Measurements from ENCODE around the gene RAB44.

Gene RAB44

GRCh38 chr6:36769183-36769675 is 71.6 kb downstream of the RAB44 start:
- no peaks in the 10 kb centered on the region for H3K9me3 ChIP-seq (ENCODE audit: control insufficient read depth, low read length)
- no peak overlapping the region for H3K9ac ChIP-seq
- no peaks in the 10 kb centered on the region for H3K4me1 ChIP-seq
- H3K4me3 ChIP-seq (ENCODE audit: low read depth, low read length) = no peak overlapping the region
- H3K36me3 ChIP-seq (ENCODE audit: control insufficient read depth, insufficient read depth, low read length) = no peaks in the 10 kb centered on the region
- TF ChIP-seq CTCF (IDR thresholded peaks at IDR 0.05) = no peak
- H3K27me3 ChIP-seq (ENCODE audit: control insufficient read depth, insufficient read depth, low read length) = no peaks in the 10 kb centered on the region
- no peak overlapping the region for H3K4me2 ChIP-seq (ENCODE audit: low read length)
- no peaks in the 10 kb centered on the region for H3K79me2 ChIP-seq
- no peak overlapping the region for H3K27ac ChIP-seq
- H2AFZ ChIP-seq = no peak overlapping the region

- no peak for TF ChIP-seq CTCF (IDR thresholded peaks at IDR 0.05)
- no peaks in the 10 kb centered on the region for H3K27me3 ChIP-seq (ENCODE audit: control insufficient read depth, insufficient read depth, low read length)
- no peak overlapping the region for H2AFZ ChIP-seq
- H3K4me3 ChIP-seq (ENCODE audit: low read depth, low read length) = no peak overlapping the region
- H3K36me3 ChIP-seq (ENCODE audit: control insufficient read depth, insufficient read depth, low read length) = no peaks in the 10 kb centered on the region
- no peaks in the 10 kb centered on the region for H3K79me2 ChIP-seq
- H3K9ac ChIP-seq = no peak overlapping the region
- H3K9me3 ChIP-seq (ENCODE audit: control insufficient read depth, low read length) = no peaks in the 10 kb centered on the region
- H3K4me2 ChIP-seq (ENCODE audit: low read length) = no peak overlapping the region
- no peak overlapping the region for H3K27ac ChIP-seq
- H3K4me1 ChIP-seq = no peaks in the 10 kb centered on the region
Observed at GRCh38 chr6:36769676-36770499, 72.3 kb downstream of the RAB44 start.

- no peaks in the 10 kb centered on the region for H3K9me3 ChIP-seq (ENCODE audit: control insufficient read depth, low read length)
- no peak overlapping the region for H2AFZ ChIP-seq
- no peaks in the 10 kb centered on the region for H3K27me3 ChIP-seq (ENCODE audit: control insufficient read depth, insufficient read depth, low read length)
- TF ChIP-seq CTCF (IDR thresholded peaks at IDR 0.05) = no peak
- no peaks in the 10 kb centered on the region for H3K4me1 ChIP-seq
- no peaks in the 10 kb centered on the region for H3K36me3 ChIP-seq (ENCODE audit: control insufficient read depth, insufficient read depth, low read length)
- no peak overlapping the region for H3K9ac ChIP-seq
- no peak overlapping the region for H3K27ac ChIP-seq
- no peak overlapping the region for H3K4me3 ChIP-seq (ENCODE audit: low read depth, low read length)
- H3K79me2 ChIP-seq = no peaks in the 10 kb centered on the region
- H3K4me2 ChIP-seq (ENCODE audit: low read length) = no peak overlapping the region
Observed at GRCh38 chr6:36771145-36771544, 73.5 kb downstream of the RAB44 start.

GRCh38 chr6:36772397-36772796 is 74.8 kb downstream of the RAB44 start:
- no peaks in the 10 kb centered on the region for H3K79me2 ChIP-seq
- H3K27ac ChIP-seq = no peak overlapping the region
- no peaks in the 10 kb centered on the region for H3K36me3 ChIP-seq (ENCODE audit: control insufficient read depth, insufficient read depth, low read length)
- H3K4me3 ChIP-seq (ENCODE audit: low read depth, low read length) = no peak overlapping the region
- no peaks in the 10 kb centered on the region for H3K4me1 ChIP-seq
- H3K9me3 ChIP-seq (ENCODE audit: control insufficient read depth, low read length) = no peaks in the 10 kb centered on the region
- H3K27me3 ChIP-seq (ENCODE audit: control insufficient read depth, insufficient read depth, low read length) = no peaks in the 10 kb centered on the region
- no peak overlapping the region for H3K9ac ChIP-seq
- no peak overlapping the region for H3K4me2 ChIP-seq (ENCODE audit: low read length)
- no peak overlapping the region for H2AFZ ChIP-seq
- TF ChIP-seq CTCF (IDR thresholded peaks at IDR 0.05) = no peak

GRCh38 chr6:36774331-36774730 is 76.7 kb downstream of the RAB44 start:
- no peak overlapping the region for H3K4me2 ChIP-seq (ENCODE audit: low read length)
- H3K27ac ChIP-seq = no peak overlapping the region
- no peaks in the 10 kb centered on the region for H3K79me2 ChIP-seq
- no peak for TF ChIP-seq CTCF (IDR thresholded peaks at IDR 0.05)
- no peaks in the 10 kb centered on the region for H3K9me3 ChIP-seq (ENCODE audit: control insufficient read depth, low read length)
- no peaks in the 10 kb centered on the region for H3K4me1 ChIP-seq
- no peak overlapping the region for H2AFZ ChIP-seq
- no peak overlapping the region for H3K9ac ChIP-seq
- no peak overlapping the region for H3K4me3 ChIP-seq (ENCODE audit: low read depth, low read length)
- H3K36me3 ChIP-seq (ENCODE audit: control insufficient read depth, insufficient read depth, low read length) = no peaks in the 10 kb centered on the region
- no peaks in the 10 kb centered on the region for H3K27me3 ChIP-seq (ENCODE audit: control insufficient read depth, insufficient read depth, low read length)

All from parathyroid adenoma (tissue), 2 donors.